H1 (cell line): ENCODE results near the gene IFI44L. TPM values are rescaled to one million over a fixed set of nuclear protein-coding genes. Genes with fewer than 3 reads are reported as not detected.

Experiments
- CTCF ChIA-PET: fragments of 300-600 bp; sonication (Branson Sonifier 250); formaldehyde crosslinking; loops from one replicate; lab custom pipeline; 2021; ENCODE audit not compliant: partially characterized antibody; lab: Charles Lee
- POLR2A ChIA-PET: fragments of 300-600 bp; sonication (Branson Sonifier 250); formaldehyde crosslinking; loops from one replicate; lab custom pipeline; 2021; ENCODE audit warnings: inconsistent platforms; ENCODE audit not compliant: partially characterized antibody; lab: Charles Lee
- DNase-seq, 2 experiments: peaks; one replicate each; pipeline versions ENCODE4 v3.0.0 to v3.0.0-alpha.2; 2010 to 2022; ENCODE audit warnings: low spot score in 2 of 2, low read depth in 1 of 2, mixed read lengths in 1 of 2
- FAIRE-seq: peaks from 2 replicates; lab custom pipeline; 2011; peaks lifted over from hg19 to GRCh38; lab: Jason Lieb, UNC
- H2AFZ ChIP-seq: 2 replicates; pipeline ENCODE4 v1.8.1; 2012; ENCODE audit warnings: low read length, inconsistent platforms
- H2AK5ac ChIP-seq: 2 replicates; pipeline ENCODE4 v1.6.1; 2013; ENCODE audit warnings: low read depth, low read length
- H2BK120ac ChIP-seq: replicated peaks from 2 replicates; pipeline ENCODE3; 2013; ENCODE audit warnings: low read depth, low read length, inconsistent platforms
- H2BK12ac ChIP-seq: 2 replicates; pipeline ENCODE4 v1.6.1; 2013; ENCODE audit warnings: low read depth, low read length
- H2BK15ac ChIP-seq: 2 replicates; pipeline ENCODE4 v1.6.1; 2013; ENCODE audit warnings: low read length
- H2BK20ac ChIP-seq: 2 replicates; pipeline ENCODE4 v1.6.1; 2013; ENCODE audit warnings: low read length
- H2BK5ac ChIP-seq: 2 replicates; pipeline ENCODE4 v1.6.1; 2013; ENCODE audit warnings: low read depth, low read length
- H3K14ac ChIP-seq: 2 replicates; pipeline ENCODE4 v1.6.1; 2013; ENCODE audit warnings: inconsistent platforms; ENCODE audit not compliant: insufficient read length
- H3K18ac ChIP-seq: 2 replicates; pipeline ENCODE4 v1.6.1; 2013; ENCODE audit warnings: low read length; ENCODE audit errors: extremely low read depth
- H3K23ac ChIP-seq: 2 replicates; pipeline ENCODE4 v1.6.1; 2013; ENCODE audit warnings: inconsistent platforms; ENCODE audit not compliant: insufficient read length
- H3K23me2 ChIP-seq: 2 replicates; pipeline ENCODE4 v1.6.1; 2013; ENCODE audit warnings: low read depth, low read length
- H3K27ac ChIP-seq: 2 replicates; pipeline ENCODE4 v1.6.1; 2011; ENCODE audit warnings: low read depth, low read length, inconsistent platforms
- H3K27me3 ChIP-seq, 4 experiments: replicated peaks in 1 of 4; 1 replicate in 1 of 4; 2 replicates in 3 of 4; pipeline versions ENCODE4 v1.6.1 to v1.8.1; 2011 to 2013; ENCODE audit warnings: low read length in 3 of 4, mild to moderate bottlenecking in 3 of 4, inconsistent platforms in 2 of 4, mixed read lengths in 2 of 4, moderate library complexity in 1 of 4; ENCODE audit not compliant: control insufficient read depth in 3 of 4, insufficient read depth in 3 of 4; ENCODE audit errors: extremely low read depth in 1 of 4
- H3K36me3 ChIP-seq, 4 experiments: 2 replicates each; pipeline versions ENCODE4 v1.6.1 to v1.8.1; 2011 to 2013; ENCODE audit warnings: mild to moderate bottlenecking in 4 of 4, low read length in 3 of 4, moderate library complexity in 2 of 4, control low read depth in 1 of 4, inconsistent platforms in 1 of 4; ENCODE audit not compliant: insufficient read depth in 4 of 4, control insufficient read depth in 2 of 4
- H3K4ac ChIP-seq: replicated peaks from 2 replicates; pipeline ENCODE3; 2013; ENCODE audit warnings: low read length, low read depth, mixed read lengths, inconsistent platforms; ENCODE audit not compliant: insufficient read length
- H3K4me1 ChIP-seq, 4 experiments: replicated peaks in 1 of 4; 1 replicate in 1 of 4; 2 replicates in 3 of 4; pipeline versions ENCODE4 v1.6.1 to v1.8.1; 2011 to 2013; ENCODE audit warnings: low read length in 3 of 4, inconsistent platforms in 2 of 4, mixed read lengths in 1 of 4; ENCODE audit not compliant: insufficient read depth in 4 of 4, control insufficient read depth in 3 of 4
- H3K4me2 ChIP-seq, 2 experiments: 2 replicates each; pipeline versions ENCODE4 v1.6.1 to v1.8.1; 2011 to 2013; ENCODE audit warnings: low read depth in 2 of 2, low read length in 2 of 2, control low read depth in 1 of 2, inconsistent platforms in 1 of 2, mild to moderate bottlenecking in 1 of 2; ENCODE audit not compliant: insufficient read depth in 1 of 2
- H3K4me3 ChIP-seq, 4 experiments: fragments of 200-600, 300-600 bp in 1 of 4; sonication (generic), shearing (Covaris generic), sonication (Bioruptor Twin) in 1 of 4; 2 replicates each; pipeline versions ENCODE4 v1.5.1 to v1.8.1; 2011 to 2016; ENCODE audit warnings: low read length in 4 of 4, low read depth in 3 of 4, control low read depth in 2 of 4, inconsistent platforms in 2 of 4, mild to moderate bottlenecking in 2 of 4, mixed read lengths in 1 of 4, moderate library complexity in 1 of 4; ENCODE audit not compliant: insufficient read depth in 2 of 4; ENCODE audit errors: extremely low read depth in 1 of 4
- H3K56ac ChIP-seq: replicated peaks from 2 replicates; pipeline ENCODE3; 2013; ENCODE audit warnings: low read depth, mild to moderate bottlenecking, mixed read lengths, low read length, inconsistent platforms; ENCODE audit not compliant: insufficient read length
- H3K79me1 ChIP-seq: 2 replicates; pipeline ENCODE4 v1.6.1; 2013; ENCODE audit warnings: low read depth, low read length, control low read depth
- H3K79me2 ChIP-seq, 2 experiments: 2 replicates each; pipeline versions ENCODE4 v1.6.1 to v1.8.1; 2012 to 2013; ENCODE audit warnings: low read length in 2 of 2, mild to moderate bottlenecking in 2 of 2, inconsistent platforms in 1 of 2; ENCODE audit not compliant: insufficient read depth in 2 of 2, control insufficient read depth in 1 of 2
- H3K9ac ChIP-seq, 4 experiments: replicated peaks in 1 of 4; 1 replicate in 1 of 4; 2 replicates in 3 of 4; pipeline versions ENCODE4 v1.6.1 to v1.8.1; 2011 to 2013; ENCODE audit warnings: low read depth in 3 of 4, low read length in 3 of 4, control low read depth in 2 of 4, mild to moderate bottlenecking in 2 of 4, moderate library complexity in 2 of 4, inconsistent platforms in 1 of 4; ENCODE audit errors: extremely low read depth in 1 of 4
- H3K9me3 ChIP-seq, 2 experiments: 2 replicates each; pipeline versions ENCODE4 v1.6.1 to v1.8.1; 2012 to 2013; ENCODE audit warnings: mild to moderate bottlenecking in 2 of 2, moderate library complexity in 2 of 2, control low read depth in 1 of 2, inconsistent platforms in 1 of 2, low read depth in 1 of 2, low read length in 1 of 2, mixed read lengths in 1 of 2; ENCODE audit not compliant: insufficient read depth in 2 of 2
- H4K20me1 ChIP-seq, 2 experiments: replicated peaks in 1 of 2; 2 replicates each; pipeline versions ENCODE3 to v1.8.1; 2011 to 2013; ENCODE audit warnings: inconsistent platforms in 2 of 2, low read length in 2 of 2, mild to moderate bottlenecking in 1 of 2; ENCODE audit not compliant: insufficient read depth in 2 of 2, control insufficient read depth in 1 of 2
- H4K5ac ChIP-seq: 2 replicates; pipeline ENCODE4 v1.6.1; 2013; ENCODE audit warnings: low read length, low read depth, mixed read lengths, inconsistent platforms; ENCODE audit not compliant: insufficient read length
- H4K8ac ChIP-seq: 2 replicates; pipeline ENCODE4 v1.8.0; 2013; ENCODE audit warnings: mild to moderate bottlenecking, moderate library complexity, low read length, inconsistent platforms; ENCODE audit not compliant: insufficient read depth; ENCODE audit errors: extremely low read depth
- H4K91ac ChIP-seq: replicated peaks from 2 replicates; pipeline ENCODE3; 2013; ENCODE audit warnings: low read length, mixed read lengths, inconsistent platforms; ENCODE audit not compliant: insufficient read length
- BACH1 ChIP-seq: IDR thresholded peaks from 2 replicates; pipeline ENCODE4 v1.6.1; 2012; ENCODE audit warnings: low read length, improper control_type of control experiment
- BRCA1 ChIP-seq: IDR thresholded peaks from 2 replicates; pipeline ENCODE4 v1.6.1; 2012; ENCODE audit warnings: low read depth, low read length, improper control_type of control experiment
- CHD2 ChIP-seq: IDR thresholded peaks from 2 replicates; pipeline ENCODE4 v1.6.1; 2012; ENCODE audit warnings: low read length, improper control_type of control experiment
- CTBP2 ChIP-seq: IDR thresholded peaks from 2 replicates; pipeline ENCODE4 v1.7.0; 2011; ENCODE audit warnings: borderline replicate concordance, mild to moderate bottlenecking, moderate library complexity, mixed read lengths, low read length; ENCODE audit not compliant: insufficient read depth, insufficient read length
- EGR1 ChIP-seq: IDR thresholded peaks from 2 replicates; pipeline ENCODE4 v1.6.1; 2011; ENCODE audit warnings: low read depth, low read length, borderline replicate concordance
- EZH2 ChIP-seq: fragments of 200-600 bp; sonication (generic); IDR thresholded peaks from 2 replicates; pipeline ENCODE4 v1.7.1; 2012; ENCODE audit warnings: low read depth, mild to moderate bottlenecking, moderate library complexity, low read length, inconsistent platforms; ENCODE audit not compliant: severe bottlenecking
- HDAC2 ChIP-seq, 2 experiments: fragments of 300-600 bp in 1 of 2; sonication (generic) in 1 of 2; IDR thresholded peaks; 2 replicates each; pipeline ENCODE4 v1.6.1; 2011 to 2012; ENCODE audit warnings: low read depth in 2 of 2, low read length in 2 of 2, mild to moderate bottlenecking in 2 of 2, moderate library complexity in 2 of 2, borderline replicate concordance in 1 of 2, inconsistent platforms in 1 of 2
- JUN ChIP-seq: IDR thresholded peaks from 2 replicates; pipeline ENCODE4 v1.6.1; 2011; ENCODE audit warnings: low read depth, mild to moderate bottlenecking, improper control_type of control experiment, low read length
- RBBP5 ChIP-seq: IDR thresholded peaks from 2 replicates; pipeline ENCODE4 v1.7.1; 2012; ENCODE audit warnings: low read depth, mild to moderate bottlenecking, inconsistent platforms, low read length, moderate library complexity, borderline replicate concordance
- RFX5 ChIP-seq: IDR thresholded peaks from 2 replicates; pipeline ENCODE4 v1.6.1; 2011; ENCODE audit warnings: low read depth, low read length, improper control_type of control experiment, borderline replicate concordance
- SRF ChIP-seq: IDR thresholded peaks from 2 replicates; pipeline ENCODE4 v1.6.1; 2011; ENCODE audit warnings: mild to moderate bottlenecking, low read depth, low read length, moderate library complexity
- SUZ12 ChIP-seq: fragments of 200-600 bp; sonication (generic); IDR thresholded peaks from 2 replicates; pipeline ENCODE4 v1.6.1; 2012; ENCODE audit warnings: mild to moderate bottlenecking, inconsistent platforms, low read length, moderate library complexity, mixed read lengths
- TAF7 ChIP-seq: optimal IDR thresholded peaks from 2 replicates; pipeline ENCODE3; 2011; ENCODE audit warnings: low read depth, mild to moderate bottlenecking, inconsistent platforms, low read length, moderate library complexity, borderline replicate concordance
- WGBS, 2 experiments: shearing (Covaris generic) in 1 of 2; methylation state at CpG; one replicate each; pipeline versions ENCODE4 v1.1.6 to v1.1.7; 2013 to 2015; ENCODE audit warnings: low lambda C conversion rate in 2 of 2, mixed read lengths in 2 of 2, inconsistent platforms in 1 of 2, low coverage in 1 of 2, missing lambda C conversion rate in 1 of 2; ENCODE audit not compliant: insufficient replicate concordance in 2 of 2, insufficient coverage in 1 of 2, insufficient read length in 1 of 2; ENCODE audit errors: extremely low coverage in 1 of 2, missing lambda C conversion rate in 1 of 2; 5-methylcytosine and 5-hydroxymethylcytosine counted together
- polyA plus RNA-seq, 7 experiments: library from polyadenylated mRNA; depleted of rRNA in 3 of 7; stranded (reverse) in 5 of 7; unstranded in 2 of 7; fragments of >200 nt in 5 of 7; fragments of 200-250 nt in 2 of 7; gene quantifications; 1 replicate in 5 of 7; 2 replicates in 1 of 7; 4 replicates in 1 of 7; pipeline versions ENCODE4 v1.2.1 to v1.2.3, GENCODE V29; 2011 to 2013; ENCODE audit warnings: missing spikeins in 2 of 7, mixed read lengths in 2 of 7
- total RNA-seq: library from RNA; stranded (reverse); fragmentation: NEBNext Ultra II Directional; extraction: Animal tissue kit (Norgen Biotek cat#: 25700); gene quantifications from 2 replicates; pipeline ENCODE4 v1.2.1, GENCODE V29; 2021

The IFI44L gene
- total and polyA plus RNA-seq, 2 of the 8 experiments (the other 6 are each of a cell fraction or from before 2014, with no cell fraction given): not detected

- POLR2A ChIA-PET: no interaction called here
- TF ChIP-seq RBBP5 (no peak), BACH1 (no peak), EGR1 (no peak), BRCA1 (no peak), RFX5 (no peak), CTBP2 (no peak), CHD2 (no peak), EZH2 (no peak), SUZ12 (no peak), HDAC2 (IDR thresholded peaks at IDR 0.05; ENCODE audit: borderline replicate concordance in 1 of 2, low read depth in 2 of 2, low read length in 2 of 2) (no peak), SRF (no peak), TAF7 (no peak), JUN (no peak)
Measured at GRCh38 chr1:78676993-78677392, 56.7 kb downstream of the IFI44L start.

More at GRCh38 chr1:78676993-78677392, 56.7 kb downstream of the IFI44L start:
- DNase-seq (no peak), FAIRE-seq (no peak)
- H4K5ac ChIP-seq: no peak overlapping the region
- no peaks in the 10 kb centered on the region for H3K23me2 ChIP-seq
- H3K56ac ChIP-seq: no peak overlapping the region
- no peak overlapping the region for H3K4me2 ChIP-seq
- no peak overlapping the region for H3K14ac ChIP-seq
- no peak overlapping the region for H2BK12ac ChIP-seq
- no peak overlapping the region for H4K91ac ChIP-seq
- no peaks in the 10 kb centered on the region for H3K79me1 ChIP-seq
- no peak overlapping the region for H3K27ac ChIP-seq
- no peaks in the 10 kb centered on the region for H4K20me1 ChIP-seq
- H3K23ac ChIP-seq: no peak overlapping the region
- H2AK5ac ChIP-seq: no peak overlapping the region
- H3K9me3 ChIP-seq: no peaks in the 10 kb centered on the region
- H3K4me3 ChIP-seq: no peak overlapping the region
- no peak overlapping the region for H2AFZ ChIP-seq
- H3K36me3 ChIP-seq: no peaks in the 10 kb centered on the region
- no peak overlapping the region for H3K4ac ChIP-seq
- no peak overlapping the region for H2BK120ac ChIP-seq
- no peak overlapping the region for H2BK20ac ChIP-seq
- no peak overlapping the region for H2BK15ac ChIP-seq
- no peak overlapping the region for H3K18ac ChIP-seq
- no peaks in the 10 kb centered on the region for H3K4me1 ChIP-seq
- CTCF ChIA-PET: interaction anchor here (0.5 to 2.1 kb wide), 5 partner anchors 11 to 500 kb away, joined by 3 to 5 read pairs (median 4); no protein-coding TSS in a partner anchor
- no peak overlapping the region for H4K8ac ChIP-seq
- H3K79me2 ChIP-seq: no peaks in the 10 kb centered on the region
- no peak overlapping the region for H3K9ac ChIP-seq
- H2BK5ac ChIP-seq: no peak overlapping the region
- H3K27me3 ChIP-seq: no peaks in the 10 kb centered on the region
- 87% methylated on average over 3 of the region's 3 CpGs; no CpG with 5 or more reads in 1 of the 2 experiments for WGBS, 2 experiments
